BLaER1 treated with 17β-estradiol and CSF1 and Interleukin-3, amounts not matched to agents 10 nM and 100 nM (cell line): Measurements from ENCODE around the gene INO80C.

ENCODE experiments used
- H3K27ac ChIP-seq, 11 experiments: shearing (Covaris generic); formaldehyde crosslinking; 2 replicates each; pipeline ENCODE4 v1.8.1; 2022
- H3K27me3 ChIP-seq, 11 experiments: shearing (Covaris generic); formaldehyde crosslinking; 2 replicates each; pipeline ENCODE4 v1.8.1; 2022
- H3K36me3 ChIP-seq, 11 experiments: shearing (Covaris generic); formaldehyde crosslinking; 2 replicates each; pipeline ENCODE4 v1.8.1; 2022
- H3K4me1 ChIP-seq, 10 experiments: shearing (Covaris generic); formaldehyde crosslinking; 2 replicates each; pipeline ENCODE4 v1.8.1; 2022
- H3K4me2 ChIP-seq, 11 experiments: shearing (Covaris generic); formaldehyde crosslinking; 2 replicates each; pipeline ENCODE4 v1.8.1; 2022
- H3K4me3 ChIP-seq, 10 experiments: shearing (Covaris generic); formaldehyde crosslinking; 2 replicates each; pipeline ENCODE4 v1.8.1; 2022
- H3K9ac ChIP-seq, 11 experiments: shearing (Covaris generic); formaldehyde crosslinking; 2 replicates each; pipeline ENCODE4 v1.8.1; 2022
- H3K9me3 ChIP-seq, 11 experiments: shearing (Covaris generic); formaldehyde crosslinking; replicated peaks in 1 of 11; 2 replicates each; pipeline ENCODE4 v1.8.1; 2022
- H4K20me1 ChIP-seq, 11 experiments: shearing (Covaris generic); formaldehyde crosslinking; 2 replicates each; pipeline ENCODE4 v1.8.1; 2022
- Cebpa-rat ChIP-seq, 11 experiments: shearing (Covaris generic); IDR thresholded peaks; 2 replicates each; pipeline ENCODE4 v1.8.1; 2022

Gene INO80C

DNA sequence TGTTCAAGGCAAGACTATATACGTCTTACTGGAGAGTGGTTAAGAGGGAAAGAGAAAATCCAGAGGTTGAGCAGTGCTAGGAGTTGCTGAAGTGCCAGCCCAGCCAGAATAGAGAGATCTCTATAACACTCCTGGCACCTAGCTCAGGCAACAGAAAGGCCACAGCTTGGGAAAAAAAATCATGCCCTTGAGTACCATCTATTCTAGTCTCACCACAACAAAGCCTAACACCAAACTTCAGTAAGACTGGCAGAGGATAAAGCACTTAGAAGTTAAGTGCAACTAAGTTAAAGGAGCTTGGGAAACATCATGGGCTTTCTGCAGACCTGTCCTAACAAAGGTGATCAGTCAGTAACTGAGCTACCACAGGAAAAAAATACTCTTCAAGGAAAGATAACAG is 24.2 kb downstream of the INO80C start:
- no peak overlapping the region for H3K27ac ChIP-seq
- peaks cover 0 to 53% (median 20%) of the 10 kb centered on the region in 11 experiments; a peak in 16 of 22 replicates for H3K36me3 ChIP-seq
- peak overlapping the region in 7 of 11 experiments; percentile 1 to 53 (median 39); a peak in 12 of 22 replicates for H3K4me2 ChIP-seq
- H3K27me3 ChIP-seq: no peaks in the 10 kb centered on the region
- no peak for TF ChIP-seq Cebpa-rat (IDR thresholded peaks at IDR 0.05)
- no peaks in the 10 kb centered on the region for H4K20me1 ChIP-seq
- peaks cover 0 to 18% (median 8%) of the 10 kb centered on the region in 11 experiments; a peak in 12 of 22 replicates for H3K9me3 ChIP-seq
- H3K4me1 ChIP-seq: peaks cover 18 to 56% (median 51%) of the 10 kb centered on the region in 10 experiments
- H3K9ac ChIP-seq: no peak overlapping the region
- H3K4me3 ChIP-seq: no peak overlapping the region

DNA sequence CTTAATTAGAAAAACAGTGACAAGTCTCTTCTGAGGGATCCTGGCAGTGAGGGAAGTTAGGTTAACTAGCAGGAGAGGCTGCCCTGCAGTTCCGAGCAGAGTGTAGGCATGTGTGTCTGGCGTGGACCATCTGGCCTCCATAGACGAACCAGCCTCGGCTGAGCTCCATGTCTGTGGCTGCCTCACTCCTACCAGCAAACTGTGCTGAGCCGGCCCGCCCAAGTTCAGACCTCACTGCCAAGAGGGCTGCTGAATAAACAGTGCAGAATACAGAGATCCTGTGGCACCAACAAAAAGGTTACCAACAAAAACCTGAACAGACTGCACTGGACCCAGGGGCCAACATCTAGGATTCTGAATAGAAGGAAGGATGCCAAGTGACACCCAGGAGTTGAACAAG is 27.3 kb downstream of the INO80C start:
- peaks cover 0 to 18% (median 7%) of the 10 kb centered on the region in 11 experiments; a peak in 12 of 22 replicates for H3K9me3 ChIP-seq
- H3K4me3 ChIP-seq: no peak overlapping the region
- peak overlapping the region in 7 of 11 experiments; percentile 3 to 98 (median 15); a peak in 6 of 22 replicates for H3K4me2 ChIP-seq
- H3K27ac ChIP-seq: peak overlapping the region in 3 of 11 experiments; percentile 51 to 96 (median 95); a peak in 4 of 22 replicates
- peaks cover 21 to 70% (median 66%) of the 10 kb centered on the region in 10 experiments for H3K4me1 ChIP-seq
- H4K20me1 ChIP-seq: no peaks in the 10 kb centered on the region
- H3K27me3 ChIP-seq: no peaks in the 10 kb centered on the region
- peaks cover 0 to 39% (median 19%) of the 10 kb centered on the region in 11 experiments; a peak in 16 of 22 replicates for H3K36me3 ChIP-seq
- H3K9ac ChIP-seq: no peak overlapping the region
- no peak for TF ChIP-seq Cebpa-rat (IDR thresholded peaks at IDR 0.05)

DNA sequence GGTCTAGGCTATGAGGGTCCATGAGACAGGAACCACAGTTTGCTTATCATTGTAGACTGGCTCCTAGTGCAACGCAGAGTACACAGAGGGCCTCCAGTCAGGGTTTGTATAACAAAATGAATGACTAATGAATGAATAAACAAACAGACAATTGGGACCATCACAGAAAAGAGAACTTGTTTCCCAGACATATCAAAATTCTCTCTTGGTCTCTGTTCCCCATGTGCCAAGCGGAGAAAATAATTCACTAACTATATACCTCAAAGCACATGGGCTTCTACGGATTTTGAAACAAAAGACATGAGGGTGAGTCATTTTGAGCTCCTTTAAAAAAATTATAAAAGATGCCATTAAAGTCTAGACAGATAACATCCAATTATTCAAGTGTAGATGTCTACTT is 28.0 kb downstream of the INO80C start:
- peaks cover 0 to 18% (median 3%) of the 10 kb centered on the region in 11 experiments; a peak in 8 of 22 replicates for H3K9me3 ChIP-seq
- H3K4me1 ChIP-seq: peaks cover 24 to 77% (median 73%) of the 10 kb centered on the region in 10 experiments
- H3K4me2 ChIP-seq: peak overlapping the region in 8 of 11 experiments; percentile 87 to 98 (median 94); a peak in 14 of 22 replicates
- no peak overlapping the region for H3K4me3 ChIP-seq
- TF ChIP-seq Cebpa-rat (IDR thresholded peaks at IDR 0.05): no peak
- H3K36me3 ChIP-seq: peaks cover 0 to 32% (median 14%) of the 10 kb centered on the region in 11 experiments; a peak in 16 of 22 replicates
- H4K20me1 ChIP-seq: no peaks in the 10 kb centered on the region
- H3K9ac ChIP-seq: no peak overlapping the region
- no peaks in the 10 kb centered on the region for H3K27me3 ChIP-seq
- H3K27ac ChIP-seq: peak overlapping the region in 6 of 11 experiments; percentile 5 to 96 (median 92); a peak in 11 of 22 replicates

DNA sequence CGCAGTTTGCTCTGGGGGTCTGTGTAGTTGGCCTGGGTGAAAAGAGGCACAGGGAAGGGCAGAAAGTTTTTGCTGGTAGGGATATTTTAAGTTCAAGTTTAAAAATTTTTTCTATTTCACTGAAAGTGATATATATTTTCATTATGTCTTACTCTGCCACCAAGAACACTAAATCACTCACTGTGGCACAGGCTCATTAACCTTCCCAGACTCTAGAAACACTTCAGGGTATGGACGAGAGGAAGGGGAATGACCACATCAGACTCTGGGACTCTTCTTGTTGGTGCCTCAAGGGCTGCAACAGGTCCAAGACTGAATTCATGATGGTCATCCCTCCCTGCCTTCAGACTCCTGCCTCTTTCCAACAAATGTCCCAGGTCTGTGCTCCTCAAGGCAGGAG is 29.0 kb downstream of the INO80C start:
- TF ChIP-seq Cebpa-rat (IDR thresholded peaks at IDR 0.05): no peak
- Histone ChIP-seq H3K4me1 (peaks cover 30 to 86% (median 81%) of the 10 kb centered on the region in 10 experiments), H3K9ac (peak overlapping the region in 6 of 11 experiments; percentile 65 to 84 (median 78); a peak in 10 of 22 replicates), H3K27ac (peak overlapping the region in 8 of 11 experiments; percentile 77 to 96 (median 91); a peak in 16 of 22 replicates), H3K27me3 (no peaks in the 10 kb centered on the region), H3K36me3 (peaks cover 0 to 26% (median 9%) of the 10 kb centered on the region in 11 experiments; a peak in 9 of 22 replicates), H3K4me2 (peak overlapping the region in 10 of 11 experiments; percentile 4 to 98 (median 92); a peak in 19 of 22 replicates), H4K20me1 (no peaks in the 10 kb centered on the region), H3K9me3 (peaks cover 0 to 12% (median 0%) of the 10 kb centered on the region in 11 experiments; a peak in 5 of 22 replicates), H3K4me3 (no peak overlapping the region)

DNA sequence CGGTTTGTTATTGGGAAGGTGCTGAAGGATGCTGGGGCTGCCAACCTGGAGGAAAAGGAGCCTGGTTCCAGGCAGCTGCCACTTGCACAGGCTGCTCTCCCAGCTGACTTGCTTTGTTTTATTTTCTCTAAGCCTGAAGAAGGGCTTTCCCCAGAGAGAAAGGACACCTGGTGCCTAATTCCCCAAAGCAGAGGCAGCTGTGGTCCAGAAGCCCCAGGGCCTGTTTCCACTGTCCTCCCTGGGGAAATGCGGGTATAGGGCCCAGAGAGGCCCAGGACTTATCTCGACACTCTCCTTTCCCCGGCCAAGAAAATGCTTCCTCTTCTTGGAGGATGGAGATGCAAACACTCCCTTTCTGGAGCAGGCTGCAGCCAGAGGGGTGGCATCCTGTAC is 30.1 kb downstream of the INO80C start:
- Histone ChIP-seq H3K9ac (peak overlapping the region in 10 of 11 experiments; percentile 6 to 84 (median 76); a peak in 17 of 22 replicates), H3K4me3 (peak overlapping the region in 7 of 10 experiments; percentile 41 to 61 (median 55); a peak in 14 of 20 replicates), H3K4me1 (peaks cover 40 to 86% (median 82%) of the 10 kb centered on the region in 10 experiments), H3K27ac (peak overlapping the region in 10 of 11 experiments; percentile 22 to 96 (median 89); a peak in 20 of 22 replicates), H3K4me2 (peak overlapping the region; percentile 77 to 98 (median 92)), H3K9me3 (peaks cover 0 to 3% (median 0%) of the 10 kb centered on the region in 11 experiments; a peak in 4 of 22 replicates), H4K20me1 (no peaks in the 10 kb centered on the region), H3K27me3 (no peaks in the 10 kb centered on the region), H3K36me3 (peaks cover 0 to 18% (median 2%) of the 10 kb centered on the region in 11 experiments; a peak in 8 of 22 replicates)
- TF ChIP-seq Cebpa-rat (IDR thresholded peaks at IDR 0.05): 0 out of 22 replicates have a peak, but pooled peaks of 1 of the 11 experiments have one; percentile 20

DNA sequence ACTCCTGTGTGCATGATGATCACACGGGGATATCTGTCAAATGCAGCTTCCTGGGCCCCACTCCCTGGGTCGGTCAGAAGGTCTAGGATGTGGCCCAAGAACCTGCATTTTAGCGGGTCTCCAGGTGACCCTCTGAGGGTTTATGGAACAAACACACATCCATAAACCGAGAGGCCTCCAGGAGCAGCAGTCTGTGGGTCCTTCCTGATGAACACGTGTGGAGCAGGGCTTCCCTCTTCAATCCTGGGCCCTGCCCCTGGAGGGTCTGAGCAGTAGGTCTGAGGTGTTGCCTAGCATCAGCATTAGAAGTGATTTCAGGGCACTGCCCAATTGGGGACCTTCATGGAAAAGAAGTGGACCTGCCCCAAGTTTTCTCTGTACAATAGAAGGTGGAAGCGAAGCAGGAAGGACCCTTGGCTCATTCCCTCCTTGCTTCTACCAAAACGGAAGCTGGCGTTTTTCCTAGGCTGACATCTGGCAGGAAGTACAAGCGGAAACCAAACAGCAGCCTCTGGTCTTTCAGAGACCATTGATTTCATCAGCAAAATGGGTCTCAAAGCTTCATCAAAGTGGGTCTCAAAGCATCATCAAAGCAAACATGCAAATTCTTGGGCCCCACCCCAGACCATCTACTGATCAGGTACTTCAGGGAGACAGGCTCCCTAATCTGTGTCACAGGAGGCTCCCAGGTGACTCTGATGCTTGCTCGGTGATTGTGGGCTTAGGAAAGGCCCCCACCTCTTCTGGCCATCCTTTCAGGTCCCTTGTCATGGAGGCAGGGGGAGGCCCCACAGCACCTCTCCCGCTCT is 30.7 kb downstream of the INO80C start:
- Histone ChIP-seq H4K20me1 (no peaks in the 10 kb centered on the region), H3K4me3 (peak overlapping the region in 7 of 10 experiments; percentile 41 to 61 (median 55); a peak in 15 of 20 replicates), H3K36me3 (peaks cover 0 to 14% (median 0%) of the 10 kb centered on the region in 11 experiments; a peak in 5 of 22 replicates), H3K9me3 (no peaks in the 10 kb centered on the region; a peak in 1 of 22 replicates), H3K9ac (peak overlapping the region in 10 of 11 experiments; percentile 6 to 84 (median 76); a peak in 17 of 22 replicates), H3K4me2 (peak overlapping the region; percentile 77 to 98 (median 92)), H3K4me1 (peaks cover 45 to 89% (median 87%) of the 10 kb centered on the region in 10 experiments), H3K27me3 (no peaks in the 10 kb centered on the region), H3K27ac (peak overlapping the region in 10 of 11 experiments; percentile 22 to 96 (median 89); a peak in 20 of 22 replicates)
- TF ChIP-seq Cebpa-rat (IDR thresholded peaks at IDR 0.05): no peak; a peak in 1 of 22 replicates

DNA sequence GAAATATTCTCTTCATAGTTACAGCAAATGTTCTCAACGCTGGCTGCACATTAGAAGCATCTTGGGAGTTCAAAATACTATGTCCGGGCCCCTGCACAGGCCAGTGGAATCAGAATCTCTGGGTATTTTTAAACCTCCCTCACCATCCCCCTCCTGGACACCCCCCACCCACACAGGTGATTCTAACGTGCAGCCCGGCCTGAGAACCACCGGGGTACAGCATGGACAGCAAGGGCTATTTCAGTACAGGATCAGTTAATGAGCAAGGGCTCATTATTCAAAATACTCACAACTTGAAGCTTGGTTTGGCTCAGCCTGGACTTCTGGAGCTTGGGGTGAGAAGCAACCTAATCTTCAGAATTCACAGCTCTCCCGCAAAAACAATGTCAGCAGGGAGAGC is 31.4 kb downstream of the INO80C start:
- Histone ChIP-seq H3K4me1 (peaks cover 49 to 96% (median 93%) of the 10 kb centered on the region in 10 experiments), H3K9me3 (no peaks in the 10 kb centered on the region; a peak in 1 of 22 replicates), H3K4me2 (peak overlapping the region; percentile 77 to 98 (median 92); a peak in 20 of 22 replicates), H3K27me3 (no peaks in the 10 kb centered on the region), H4K20me1 (no peaks in the 10 kb centered on the region), H3K27ac (peak overlapping the region in 9 of 11 experiments; percentile 57 to 96 (median 90); a peak in 18 of 22 replicates), H3K4me3 (peak overlapping the region in 7 of 10 experiments; percentile 41 to 61 (median 55); a peak in 14 of 20 replicates), H3K36me3 (peaks cover 0 to 20% (median 0%) of the 10 kb centered on the region in 11 experiments; a peak in 6 of 22 replicates), H3K9ac (peak overlapping the region in 8 of 11 experiments; percentile 65 to 84 (median 78); a peak in 17 of 22 replicates)
- no peak for TF ChIP-seq Cebpa-rat (IDR thresholded peaks at IDR 0.05)

DNA sequence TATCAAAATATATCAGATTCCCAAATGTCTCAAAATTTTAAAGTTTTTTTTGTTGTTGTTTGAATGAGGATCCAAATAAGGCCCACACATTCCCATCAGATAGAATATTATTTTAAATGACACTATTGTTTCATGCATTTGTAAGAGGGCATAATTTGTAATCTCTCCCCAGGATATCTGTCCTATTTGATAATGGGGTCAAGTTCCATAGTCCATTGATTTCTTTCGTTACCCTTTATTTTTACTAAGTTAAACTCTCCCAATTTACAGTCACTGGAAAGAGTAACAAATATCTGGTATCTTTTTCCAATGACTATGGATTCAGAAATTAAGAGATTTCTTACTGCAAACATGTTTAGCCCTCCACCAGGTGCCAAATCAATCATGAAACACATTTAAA is 32.4 kb downstream of the INO80C start:
- Histone ChIP-seq H4K20me1 (no peaks in the 10 kb centered on the region), H3K4me3 (peak overlapping the region in 6 of 10 experiments; percentile 41 to 61 (median 56); a peak in 11 of 20 replicates), H3K4me1 (peaks cover 59 to 100% (median 96%) of the 10 kb centered on the region in 10 experiments), H3K27me3 (no peaks in the 10 kb centered on the region), H3K4me2 (peak overlapping the region in 9 of 11 experiments; percentile 77 to 98 (median 93); a peak in 18 of 22 replicates), H3K9ac (peak overlapping the region in 6 of 11 experiments; percentile 75 to 84 (median 80); a peak in 10 of 22 replicates), H3K27ac (peak overlapping the region in 8 of 11 experiments; percentile 77 to 96 (median 91); a peak in 13 of 22 replicates), H3K9me3 (no peaks in the 10 kb centered on the region; a peak in 1 of 22 replicates), H3K36me3 (peaks cover 0 to 12% (median 0%) of the 10 kb centered on the region in 11 experiments; a peak in 4 of 22 replicates)
- no peak for TF ChIP-seq Cebpa-rat (IDR thresholded peaks at IDR 0.05)
